CD4-positive, alpha-beta T cell treated with Interleukin-4 for 4 hours (primary cell): ENCODE results near the gene HPSE2.
A peak's percentile ranks its signal among the peaks of the same experiment; 100 is the strongest.

Source experiments
- DNase-seq: peaks from one replicate; pipeline ENCODE4 v3.0.0-alpha.2; 2020

HPSE2 gene

GRCh38 chr10:98423691-98424120 lies 811.9 kb downstream of the HPSE2 start:
- DNase-seq, result no peak

GRCh38 chr10:98422182-98422581 lies 813.5 kb downstream of the HPSE2 start:
- DNase-seq, result no peak

- no peak for DNase-seq
Observed at GRCh38 chr10:98420786-98421185, 814.9 kb downstream of the HPSE2 start.

GRCh38 chr10:98419469-98420261 lies 816.0 kb downstream of the HPSE2 start:
- no peak for DNase-seq

GRCh38 chr10:98418665-98419468 lies 816.8 kb downstream of the HPSE2 start:
- DNase-seq, result no peak

GRCh38 chr10:98417973-98418664 lies 817.5 kb downstream of the HPSE2 start:
- DNase-seq, result no peak

- DNase-seq, result no peak
Observed at GRCh38 chr10:98417481-98417959, 818.1 kb downstream of the HPSE2 start.

GRCh38 chr10:98416606-98417388 lies 818.9 kb downstream of the HPSE2 start:
- DNase-seq, result no peak

GRCh38 chr10:98415731-98416119 lies 819.9 kb downstream of the HPSE2 start:
- no peak for DNase-seq

GRCh38 chr10:98414932-98415730 lies 820.5 kb downstream of the HPSE2 start, which contains the start of gene PYROXD2:
PYROXD2 (minus strand) TSS chr10:98415182; CDS start chr10:98415135, 47 bp downstream.
- DNase-seq, result peak; percentile 63

- no peak for DNase-seq
Observed at GRCh38 chr10:98414578-98414931, 821.1 kb downstream of the HPSE2 start.

GRCh38 chr10:98411768-98412167 lies 823.9 kb downstream of the HPSE2 start:
- DNase-seq, result no peak

- no peak for DNase-seq
Observed at GRCh38 chr10:98411166-98411565, 824.5 kb downstream of the HPSE2 start.

GRCh38 chr10:98410759-98411158 lies 824.9 kb downstream of the HPSE2 start:
- DNase-seq, result no peak

- no peak for DNase-seq
Observed at GRCh38 chr10:98410135-98410743, 825.4 kb downstream of the HPSE2 start.

- no peak for DNase-seq
Observed at GRCh38 chr10:98408799-98409198, 826.9 kb downstream of the HPSE2 start.

- no peak for DNase-seq
Observed at GRCh38 chr10:98407744-98408241, 827.9 kb downstream of the HPSE2 start.
